Natural killer cell (primary cell): ENCODE measurements around the gene PRKAG2. TPM values are rescaled to one million over a fixed set of nuclear protein-coding genes. Genes with fewer than 3 reads are reported as not detected.

ENCODE experiments used
- ATAC-seq, 3 donors: fragments of 150-1000 bp in 2 of 3; fragments of 200-7000 bp in 1 of 3; cut with Tn5 transposase; 1 replicate in 1 of 3; 2 replicates in 2 of 3; pipeline ENCODE4 v1.10.0; 2021; ENCODE audit warnings: mild to moderate bottlenecking in 2 of 3, moderate library complexity in 2 of 3
- DNase-seq, 2 donors: peaks; one replicate each; pipeline versions ENCODE4 v3.0.0 to v3.0.0-alpha.2; 2013 to 2021; ENCODE audit warnings: mixed read lengths in 1 of 2
- H3K27ac ChIP-seq: one replicate; pipeline ENCODE4 v1.5.1; 2013; ENCODE audit warnings: mild to moderate bottlenecking, low read length
- H3K27me3 ChIP-seq: one replicate; pipeline ENCODE4 v1.6.1; 2013; ENCODE audit warnings: low read length; ENCODE audit not compliant: control insufficient read depth, insufficient read depth
- H3K36me3 ChIP-seq: one replicate; pipeline ENCODE4 v1.6.1; 2013; ENCODE audit warnings: low read length; ENCODE audit not compliant: control insufficient read depth, insufficient read depth
- H3K4me1 ChIP-seq: one replicate; pipeline ENCODE4 v1.6.1; 2013; ENCODE audit warnings: low read length; ENCODE audit not compliant: control insufficient read depth, insufficient read depth
- H3K4me3 ChIP-seq: one replicate; pipeline ENCODE4 v1.5.1; 2013; ENCODE audit warnings: low read length
- H3K9me3 ChIP-seq: one replicate; pipeline ENCODE4 v1.6.1; 2013; ENCODE audit warnings: low read length; ENCODE audit not compliant: control insufficient read depth, insufficient read depth
- H3K27ac Mint-ChIP-seq, 2 donors: one replicate each; pipeline ENCODE4 v1.8.0; 2022; ENCODE audit warnings: mild to moderate bottlenecking in 2 of 2, mixed read lengths in 2 of 2, moderate library complexity in 1 of 2
- H3K27me3 Mint-ChIP-seq, 2 donors: one replicate each; pipeline ENCODE4 v1.8.0; 2022; ENCODE audit warnings: low read depth in 2 of 2, mixed read lengths in 2 of 2
- H3K36me3 Mint-ChIP-seq: one replicate; pipeline ENCODE4 v1.8.0; 2022; ENCODE audit warnings: mixed read lengths
- H3K4me1 Mint-ChIP-seq, 2 donors: one replicate each; pipeline ENCODE4 v1.8.0; 2022; ENCODE audit warnings: mixed read lengths in 2 of 2
- H3K4me3 Mint-ChIP-seq: one replicate; pipeline ENCODE4 v1.8.0; 2022; ENCODE audit warnings: mild to moderate bottlenecking, moderate library complexity, mixed read lengths
- H3K9me3 Mint-ChIP-seq, 2 donors: one replicate each; pipeline ENCODE4 v1.8.0; 2022; ENCODE audit warnings: mixed read lengths in 2 of 2
- WGBS: methylation state at CpG from one replicate; pipeline ENCODE4 v1.1.7; 2013; ENCODE audit warnings: missing lambda C conversion rate; ENCODE audit not compliant: insufficient coverage; 5-methylcytosine and 5-hydroxymethylcytosine counted together
- intact Hi-C: fragments of 100-400 bp; cut with micrococcal nuclease; formaldehyde crosslinking; loops from one replicate; pipeline ENCODE4 v1.14.2; 2022
- total RNA-seq, 4 donors: library from RNA; stranded (reverse); fragments of 120-200 nt in 1 of 4; gene quantifications; one replicate each; pipeline versions ENCODE4 v1.2.3 to v1.2.4, GENCODE V29; 2013 to 2022
- TF ChIP-seq, protein P1 (sequence below): fragments of 200-600 bp; IDR thresholded peaks from one replicate; pipeline ENCODE4 v1.8.0; 2022; ENCODE audit warnings: antibody characterized with exemption

The PRKAG2 gene
- total RNA-seq, 3 donors from 2014 or later (not counting 1 experiment from before 2014, with no cell fraction given) = 42.6 to 66.5 (median 64.4) TPM

GRCh38 chr7:151731022-151731441 is 145.9 kb downstream of the PRKAG2 start:
- Histone ChIP-seq H3K9me3 (no peaks in the 10 kb centered on the region), H3K27ac (no peak overlapping the region), H3K36me3 (no peaks in the 10 kb centered on the region), H3K4me3 (no peak overlapping the region), H3K4me1 (no peaks in the 10 kb centered on the region), H3K27me3 (no peaks in the 10 kb centered on the region)
- DNase-seq = no peak
- no peak overlapping the region for H3K4me3 Mint-ChIP-seq
- intact Hi-C loops = no loop called here
- no peak for ATAC-seq
- no peaks in the 10 kb centered on the region for H3K9me3 Mint-ChIP-seq
- H3K27ac Mint-ChIP-seq = no peak overlapping the region
- WGBS = 93% methylated on average over 8 of the region's 8 CpGs
- TF ChIP-seq, protein P1, sequence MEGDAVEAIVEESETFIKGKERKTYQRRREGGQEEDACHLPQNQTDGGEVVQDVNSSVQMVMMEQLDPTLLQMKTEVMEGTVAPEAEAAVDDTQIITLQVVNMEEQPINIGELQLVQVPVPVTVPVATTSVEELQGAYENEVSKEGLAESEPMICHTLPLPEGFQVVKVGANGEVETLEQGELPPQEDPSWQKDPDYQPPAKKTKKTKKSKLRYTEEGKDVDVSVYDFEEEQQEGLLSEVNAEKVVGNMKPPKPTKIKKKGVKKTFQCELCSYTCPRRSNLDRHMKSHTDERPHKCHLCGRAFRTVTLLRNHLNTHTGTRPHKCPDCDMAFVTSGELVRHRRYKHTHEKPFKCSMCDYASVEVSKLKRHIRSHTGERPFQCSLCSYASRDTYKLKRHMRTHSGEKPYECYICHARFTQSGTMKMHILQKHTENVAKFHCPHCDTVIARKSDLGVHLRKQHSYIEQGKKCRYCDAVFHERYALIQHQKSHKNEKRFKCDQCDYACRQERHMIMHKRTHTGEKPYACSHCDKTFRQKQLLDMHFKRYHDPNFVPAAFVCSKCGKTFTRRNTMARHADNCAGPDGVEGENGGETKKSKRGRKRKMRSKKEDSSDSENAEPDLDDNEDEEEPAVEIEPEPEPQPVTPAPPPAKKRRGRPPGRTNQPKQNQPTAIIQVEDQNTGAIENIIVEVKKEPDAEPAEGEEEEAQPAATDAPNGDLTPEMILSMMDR = no peak
- H3K4me1 Mint-ChIP-seq = peaks cover 13 to 25% of the 10 kb centered on the region in 2 donors
- H3K27me3 Mint-ChIP-seq = no peaks in the 10 kb centered on the region
- H3K36me3 Mint-ChIP-seq = no peaks in the 10 kb centered on the region

GRCh38 chr7:151730591-151730990 is 146.3 kb downstream of the PRKAG2 start:
- WGBS = 84% methylated on average over 9 of the region's 9 CpGs
- ATAC-seq = no peak

DNA sequence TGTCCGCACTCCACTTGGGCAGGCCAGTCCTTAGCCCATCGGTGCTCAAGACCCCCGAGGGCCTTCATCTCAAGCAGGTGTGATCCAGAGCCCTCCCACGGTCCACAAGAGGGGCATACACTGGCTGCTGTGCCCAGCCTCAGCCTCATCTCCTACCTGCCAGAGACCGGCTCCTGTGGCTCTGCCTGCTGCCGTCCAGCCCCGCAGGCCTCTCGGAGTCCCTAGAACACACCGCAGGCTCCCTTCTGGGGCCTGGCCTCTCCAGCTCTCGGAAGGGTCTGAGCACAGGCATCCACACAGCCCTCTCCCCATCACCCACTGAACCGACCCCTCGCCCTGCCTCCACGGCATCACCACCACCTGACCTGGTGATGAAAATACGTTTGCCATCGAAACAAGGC is 147.4 kb downstream of the PRKAG2 start:
- TF ChIP-seq, protein P1 = no peak
- 96% methylated on average over 15 of the region's 15 CpGs for WGBS
- no peak overlapping the region for H3K4me3 ChIP-seq
- intact Hi-C loops = no loop called here
- no peak for ATAC-seq
- no peak overlapping the region for H3K27ac ChIP-seq
- H3K9me3 ChIP-seq = no peaks in the 10 kb centered on the region
- H3K36me3 ChIP-seq = no peaks in the 10 kb centered on the region
- Mint-ChIP-seq H3K27ac (no peak overlapping the region), H3K27me3 (no peaks in the 10 kb centered on the region), H3K4me1 (peaks cover 20 to 25% of the 10 kb centered on the region in 2 donors), H3K4me3 (no peak overlapping the region), H3K36me3 (no peaks in the 10 kb centered on the region), H3K9me3 (no peaks in the 10 kb centered on the region)
- DNase-seq = no peak
- no peaks in the 10 kb centered on the region for H3K4me1 ChIP-seq
- H3K27me3 ChIP-seq = no peaks in the 10 kb centered on the region

More at GRCh38 chr7:151730591-151730990, 146.3 kb downstream of the PRKAG2 start:
- no peaks in the 10 kb centered on the region for H3K36me3 Mint-ChIP-seq
- TF ChIP-seq, protein P1 = no peak
- Histone ChIP-seq H3K27ac (no peak overlapping the region), H3K27me3 (no peaks in the 10 kb centered on the region), H3K4me1 (no peaks in the 10 kb centered on the region), H3K9me3 (no peaks in the 10 kb centered on the region), H3K4me3 (no peak overlapping the region), H3K36me3 (no peaks in the 10 kb centered on the region)
- no peak for DNase-seq
- H3K27me3 Mint-ChIP-seq = no peaks in the 10 kb centered on the region
- no peak overlapping the region for H3K27ac Mint-ChIP-seq
- H3K4me3 Mint-ChIP-seq = no peak overlapping the region
- H3K9me3 Mint-ChIP-seq = no peaks in the 10 kb centered on the region
- peaks cover 13 to 25% of the 10 kb centered on the region in 2 donors for H3K4me1 Mint-ChIP-seq
- intact Hi-C loops = no loop called here

GRCh38 chr7:151728746-151729145 is 148.2 kb downstream of the PRKAG2 start:
- no peak overlapping the region for H3K27ac ChIP-seq
- 94% methylated on average over 14 of the region's 14 CpGs for WGBS
- TF ChIP-seq, protein P1 = no peak

More at GRCh38 chr7:151728746-151729145, 148.2 kb downstream of the PRKAG2 start:
- no peaks in the 10 kb centered on the region for H3K36me3 Mint-ChIP-seq
- peaks cover 15 to 18% of the 10 kb centered on the region in 2 donors for H3K4me1 Mint-ChIP-seq
- H3K27ac Mint-ChIP-seq = peak overlapping the region in 1 of 2 donors; percentile 20
- intact Hi-C loops = no loop called here
- no peaks in the 10 kb centered on the region for H3K27me3 ChIP-seq
- no peaks in the 10 kb centered on the region for H3K9me3 Mint-ChIP-seq
- H3K9me3 ChIP-seq = no peaks in the 10 kb centered on the region
- H3K27me3 Mint-ChIP-seq = no peaks in the 10 kb centered on the region
- no peak overlapping the region for H3K4me3 Mint-ChIP-seq
- H3K36me3 ChIP-seq = no peaks in the 10 kb centered on the region
- DNase-seq = no peak
- H3K4me1 ChIP-seq = no peaks in the 10 kb centered on the region
- H3K4me3 ChIP-seq = no peak overlapping the region
- ATAC-seq = no peak
